A673 (cell line): ENCODE data around the gene GALNT13. TPM values are rescaled to one million over a fixed set of nuclear protein-coding genes. Genes with fewer than 3 reads are reported as not detected.

ENCODE experiments used
- BruUV-seq: library from RNA; stranded (reverse); fragments of 400-500 nt; replicated peaks from 2 replicates; lab custom pipeline; 2021; lab: Mats Ljungman, UMichigan
- CTCF ChIA-PET: fragments of 300-600 bp; sonication (Branson Sonifier 250); formaldehyde crosslinking; loops from one replicate; lab custom pipeline; 2022; ENCODE audit warnings: antibody characterized with exemption; lab: Charles Lee
- POLR2A ChIA-PET: fragments of 300-600 bp; sonication (Branson Sonifier 250); formaldehyde crosslinking; loops from one replicate; lab custom pipeline; 2022; ENCODE audit warnings: antibody characterized with exemption; ENCODE audit not compliant: low non-redundant PET; lab: Charles Lee
- DNase-seq: peaks from one replicate; pipeline ENCODE4 v3.0.0-alpha.2; 2015; ENCODE audit warnings: low spot score
- H3K27ac ChIP-seq: fragments of 200-600 bp; sonication (generic); 2 replicates; pipeline ENCODE4 v1.5.1; 2016; ENCODE audit warnings: mixed run types, low read depth, mild to moderate bottlenecking, mixed read lengths, antibody characterized with exemption, low read length; ENCODE audit not compliant: poor library complexity, severe bottlenecking
- H3K27me3 ChIP-seq: fragments of 200-600 bp; sonication (generic); replicated peaks from 2 replicates; pipeline ENCODE4 v1.6.1; 2017; ENCODE audit warnings: mixed run types, low read depth, mild to moderate bottlenecking, mixed read lengths, antibody characterized with exemption, low read length; ENCODE audit not compliant: insufficient read depth, poor library complexity
- H3K36me3 ChIP-seq: fragments of 200-600 bp; sonication (generic); 2 replicates; pipeline ENCODE4 v1.6.1; 2016; ENCODE audit warnings: mixed run types, mild to moderate bottlenecking, mixed read lengths, antibody characterized with exemption, low read length; ENCODE audit not compliant: insufficient read depth, poor library complexity, severe bottlenecking
- H3K4me1 ChIP-seq: fragments of 200-600 bp; sonication (generic); 2 replicates; pipeline ENCODE4 v1.6.1; 2017; ENCODE audit warnings: mixed run types, mild to moderate bottlenecking, mixed read lengths, antibody characterized with exemption, low read length; ENCODE audit not compliant: insufficient read depth, poor library complexity, severe bottlenecking
- H3K4me3 ChIP-seq: fragments of 200-600 bp; sonication (generic); 2 replicates; pipeline ENCODE4 v1.5.1; 2016; ENCODE audit warnings: low read depth, mixed run types, mild to moderate bottlenecking, mixed read lengths, low read length; ENCODE audit not compliant: poor library complexity, severe bottlenecking
- H3K9me3 ChIP-seq: fragments of 200-600 bp; sonication (generic); 2 replicates; pipeline ENCODE4 v1.6.1; 2016; ENCODE audit warnings: mixed run types, low read depth, mild to moderate bottlenecking, mixed read lengths, antibody characterized with exemption, low read length; ENCODE audit not compliant: poor library complexity, severe bottlenecking
- CTCF ChIP-seq: fragments of 300-800, 200-600 bp; sonication (generic); conservative IDR thresholded peaks from 2 replicates; pipeline ENCODE4 v1.5.1; 2017; ENCODE audit warnings: low read depth, mild to moderate bottlenecking, antibody characterized with exemption, low read length, moderate library complexity, mixed read lengths
- EZH2 ChIP-seq: fragments of 200-600 bp; sonication (generic); IDR thresholded peaks from 2 replicates; pipeline ENCODE4 v1.6.1; 2017; ENCODE audit warnings: borderline replicate concordance, low read depth, mild to moderate bottlenecking, mixed read lengths, antibody characterized with exemption, low read length; ENCODE audit not compliant: poor library complexity, severe bottlenecking
- intact Hi-C: fragments of 100-400 bp; cut with micrococcal nuclease; formaldehyde crosslinking; loops from one replicate; pipeline ENCODE4 v1.10.0; 2022; ENCODE audit not compliant: unreplicated experiment
- total RNA-seq: library from RNA; stranded (reverse); gene quantifications from 2 replicates; pipeline ENCODE4 v1.2.3, GENCODE V29; 2021

The GALNT13 gene
- total RNA-seq, 1 experiment from 2014 or later: not detected

DNA sequence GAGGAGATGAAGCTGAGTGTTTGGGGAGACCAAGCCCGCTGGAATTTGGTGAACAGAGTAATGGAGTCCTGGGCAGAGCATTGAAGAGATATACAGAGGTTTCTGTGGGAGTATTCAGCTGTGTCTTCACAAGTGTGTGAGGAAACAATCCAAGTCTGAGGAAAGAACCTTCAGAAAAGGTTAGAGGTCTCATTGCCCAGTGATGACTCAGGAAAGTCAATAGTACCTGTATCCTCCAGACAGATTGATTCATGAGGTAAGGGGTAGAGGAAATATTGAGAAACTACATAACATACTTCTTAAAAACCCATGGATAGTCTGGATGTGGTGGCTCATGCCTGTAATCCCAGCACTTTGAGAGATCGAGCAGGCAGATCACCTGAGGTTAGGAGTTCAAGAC, 392.3 kb downstream of the GALNT13 start:
- intact Hi-C loops: no loop called here
- TF ChIP-seq EZH2 (no peak), CTCF (no peak)
- no peaks in the 10 kb centered on the region for H3K36me3 ChIP-seq

GRCh38 chr2:154267983-154268382, 396.3 kb downstream of the GALNT13 start:
- no peak overlapping the region for H3K4me3 ChIP-seq
- H3K27me3 ChIP-seq: no peaks in the 10 kb centered on the region
- DNase-seq: no peak
- intact Hi-C loops: no loop called here
- no peaks in the 10 kb centered on the region for H3K4me1 ChIP-seq
- H3K9me3 ChIP-seq: no peaks in the 10 kb centered on the region
- no peaks in the 10 kb centered on the region for H3K36me3 ChIP-seq
- H3K27ac ChIP-seq: no peak overlapping the region
- TF ChIP-seq EZH2: no peak
- TF ChIP-seq CTCF: no peak
- ChIA-PET POLR2A (no interaction called here), CTCF (no interaction called here)
- no TSS peak for BruUV-seq

More for the DNA sequence above, 392.3 kb downstream of the GALNT13 start:
- no peak overlapping the region for H3K27ac ChIP-seq
- H3K27me3 ChIP-seq: no peaks in the 10 kb centered on the region
- POLR2A ChIA-PET: no interaction called here
- CTCF ChIA-PET: no interaction called here
- BruUV-seq: no TSS peak
- H3K4me1 ChIP-seq: no peaks in the 10 kb centered on the region
- no peaks in the 10 kb centered on the region for H3K9me3 ChIP-seq
- no peak overlapping the region for H3K4me3 ChIP-seq
- DNase-seq: no peak

- Histone ChIP-seq H3K27ac (no peak overlapping the region), H3K36me3 (no peaks in the 10 kb centered on the region), H3K4me3 (no peak overlapping the region), H3K27me3 (no peaks in the 10 kb centered on the region), H3K9me3 (no peaks in the 10 kb centered on the region), H3K4me1 (no peaks in the 10 kb centered on the region)
- TF ChIP-seq EZH2: no peak
- TF ChIP-seq CTCF: no peak
- CTCF ChIA-PET: no interaction called here
- POLR2A ChIA-PET: no interaction called here
- BruUV-seq: no TSS peak
- DNase-seq: no peak
- intact Hi-C loops: no loop called here
Measured at GRCh38 chr2:154280543-154280942, 408.8 kb downstream of the GALNT13 start.
